ENCODE results near the gene XPNPEP2.
A peak's percentile ranks its signal among the peaks of the same experiment; 100 is the strongest.

XPNPEP2 gene

DNA sequence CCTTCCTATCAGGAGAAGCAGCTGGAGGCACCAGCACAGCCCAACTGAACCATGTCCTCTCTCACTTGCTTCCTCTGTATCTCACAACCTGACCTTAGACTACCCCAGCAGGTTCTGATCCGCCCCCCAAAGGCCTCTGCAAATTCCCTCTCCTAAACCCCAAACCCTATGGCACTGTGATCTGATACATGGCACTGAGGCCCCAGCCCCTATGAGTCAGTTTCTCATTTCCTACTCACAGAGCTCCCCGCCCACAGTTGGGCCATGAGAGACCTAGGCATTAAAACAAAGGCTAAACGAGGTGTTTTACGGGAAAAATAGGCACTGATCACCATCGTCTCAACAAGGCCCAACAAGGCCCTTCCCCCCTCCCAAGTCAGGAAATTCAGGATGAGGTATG is 60.1 kb downstream of the XPNPEP2 start:
- DNase-seq (ENCODE audit: low read depth) = no peak
- no peak overlapping the region for H3K4me3 ChIP-seq (ENCODE audit: control insufficient read depth, low read depth, low read length)
- no peak for TF ChIP-seq CTCF (conservative IDR thresholded peaks at IDR 0.05; ENCODE audit: control insufficient read depth, insufficient read depth, low read depth, low read length)

DNA sequence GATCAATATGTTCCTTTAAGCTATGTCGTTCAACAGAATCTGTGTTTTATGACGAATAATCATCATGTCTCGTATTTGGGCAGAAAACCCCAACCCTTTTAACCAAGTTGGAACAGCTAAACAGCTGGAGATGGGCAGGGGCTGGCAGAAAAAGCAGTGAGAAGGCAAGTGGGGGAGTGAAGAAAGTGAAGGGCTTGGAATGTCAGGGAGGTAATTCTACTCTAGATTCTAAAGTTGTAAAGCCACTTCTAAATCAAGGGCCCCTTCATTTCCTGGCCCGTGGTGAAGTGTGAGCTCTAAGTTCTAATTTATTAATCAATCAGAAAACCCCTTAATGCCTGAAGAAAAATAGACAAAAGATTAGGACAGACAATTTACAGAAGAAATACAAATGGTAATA is 61.4 kb downstream of the XPNPEP2 start:
- no peak overlapping the region for H3K4me3 ChIP-seq (ENCODE audit: control insufficient read depth, low read depth, low read length)
- TF ChIP-seq CTCF (conservative IDR thresholded peaks at IDR 0.05; ENCODE audit: control insufficient read depth, insufficient read depth, low read depth, low read length) = no peak
- no peak for DNase-seq (ENCODE audit: low read depth)

DNA sequence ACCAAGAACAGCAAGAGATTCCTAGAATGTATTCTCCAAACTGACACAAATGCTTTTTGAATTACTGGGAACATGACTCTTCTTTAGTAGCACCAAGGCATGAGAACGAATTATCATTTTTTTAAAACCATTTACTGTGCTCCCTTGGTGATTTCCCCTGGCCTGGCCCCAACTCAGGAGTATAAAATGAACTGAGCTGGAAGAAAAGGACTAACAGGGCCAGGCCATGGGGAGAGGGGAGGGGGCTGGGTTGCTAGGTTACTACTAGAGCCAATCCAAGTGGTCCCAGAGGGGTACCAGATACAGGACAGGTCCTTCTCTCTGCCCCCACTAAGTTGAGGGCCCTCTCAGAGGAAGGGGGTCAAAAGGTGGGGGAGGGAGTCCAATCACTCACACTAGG is 64.1 kb downstream of the XPNPEP2 start:
- no peak for TF ChIP-seq CTCF (conservative IDR thresholded peaks at IDR 0.05; ENCODE audit: control insufficient read depth, insufficient read depth, low read depth, low read length)
- H3K4me3 ChIP-seq (ENCODE audit: control insufficient read depth, low read depth, low read length) = no peak overlapping the region
- DNase-seq (ENCODE audit: low read depth) = no peak

DNA sequence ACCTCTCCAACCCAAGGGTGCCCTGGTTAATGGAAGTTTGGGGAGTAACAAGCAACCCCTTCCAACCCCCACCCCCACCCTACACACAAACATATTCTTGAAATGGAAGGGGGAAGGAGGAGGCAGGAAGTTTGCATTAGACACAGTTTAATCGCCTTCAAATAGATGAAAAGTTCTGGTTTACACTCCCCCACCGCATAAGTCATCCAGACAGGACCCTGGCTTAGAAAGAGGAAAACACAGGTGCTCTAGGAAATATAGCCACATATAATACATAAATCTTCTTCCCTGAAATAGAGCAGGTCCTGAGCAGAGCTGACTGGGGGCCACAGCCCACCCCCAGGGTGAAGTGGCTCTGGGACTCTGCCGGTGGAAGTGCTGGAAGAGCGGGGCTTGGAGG is 66.0 kb downstream of the XPNPEP2 start:
- no peak for DNase-seq (ENCODE audit: low read depth)
- no peak overlapping the region for H3K4me3 ChIP-seq (ENCODE audit: control insufficient read depth, low read depth, low read length)
- no peak for TF ChIP-seq CTCF (conservative IDR thresholded peaks at IDR 0.05; ENCODE audit: control insufficient read depth, insufficient read depth, low read depth, low read length)

DNA sequence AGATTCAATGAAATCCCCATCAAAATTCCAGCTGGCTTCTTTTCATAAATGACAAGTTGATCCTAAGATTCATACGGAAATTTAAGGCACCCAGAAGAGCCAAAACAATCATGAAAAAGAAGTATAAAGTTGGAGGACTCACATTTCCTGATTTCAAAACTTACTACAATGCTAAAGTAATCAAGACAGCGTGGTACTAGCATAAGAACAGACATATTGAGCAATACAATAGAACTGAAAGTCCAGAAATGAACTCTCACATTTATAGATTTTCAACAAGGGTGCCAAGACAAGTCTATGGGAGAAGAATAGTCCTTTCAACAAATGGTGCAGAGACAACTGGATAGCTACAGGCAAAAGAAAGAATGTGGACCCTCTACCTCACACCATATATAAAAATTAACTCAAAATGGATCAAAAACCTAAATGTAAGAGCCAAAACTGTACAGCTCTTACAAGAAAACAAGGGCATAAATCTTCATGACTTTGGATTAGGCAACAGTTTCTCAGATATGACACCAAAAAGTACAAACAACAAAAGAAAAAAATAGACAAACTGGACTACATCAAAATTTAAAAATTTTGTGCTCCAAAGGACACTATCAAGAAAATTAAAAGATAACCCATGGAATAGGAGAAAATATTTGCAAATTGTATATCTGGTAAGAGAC is 69.5 kb downstream of the XPNPEP2 start:
- TF ChIP-seq CTCF (conservative IDR thresholded peaks at IDR 0.05; ENCODE audit: control insufficient read depth, insufficient read depth, low read depth, low read length) = no peak
- DNase-seq (ENCODE audit: low read depth) = peak; percentile 72
- no peak overlapping the region for H3K4me3 ChIP-seq (ENCODE audit: control insufficient read depth, low read depth, low read length)

DNA sequence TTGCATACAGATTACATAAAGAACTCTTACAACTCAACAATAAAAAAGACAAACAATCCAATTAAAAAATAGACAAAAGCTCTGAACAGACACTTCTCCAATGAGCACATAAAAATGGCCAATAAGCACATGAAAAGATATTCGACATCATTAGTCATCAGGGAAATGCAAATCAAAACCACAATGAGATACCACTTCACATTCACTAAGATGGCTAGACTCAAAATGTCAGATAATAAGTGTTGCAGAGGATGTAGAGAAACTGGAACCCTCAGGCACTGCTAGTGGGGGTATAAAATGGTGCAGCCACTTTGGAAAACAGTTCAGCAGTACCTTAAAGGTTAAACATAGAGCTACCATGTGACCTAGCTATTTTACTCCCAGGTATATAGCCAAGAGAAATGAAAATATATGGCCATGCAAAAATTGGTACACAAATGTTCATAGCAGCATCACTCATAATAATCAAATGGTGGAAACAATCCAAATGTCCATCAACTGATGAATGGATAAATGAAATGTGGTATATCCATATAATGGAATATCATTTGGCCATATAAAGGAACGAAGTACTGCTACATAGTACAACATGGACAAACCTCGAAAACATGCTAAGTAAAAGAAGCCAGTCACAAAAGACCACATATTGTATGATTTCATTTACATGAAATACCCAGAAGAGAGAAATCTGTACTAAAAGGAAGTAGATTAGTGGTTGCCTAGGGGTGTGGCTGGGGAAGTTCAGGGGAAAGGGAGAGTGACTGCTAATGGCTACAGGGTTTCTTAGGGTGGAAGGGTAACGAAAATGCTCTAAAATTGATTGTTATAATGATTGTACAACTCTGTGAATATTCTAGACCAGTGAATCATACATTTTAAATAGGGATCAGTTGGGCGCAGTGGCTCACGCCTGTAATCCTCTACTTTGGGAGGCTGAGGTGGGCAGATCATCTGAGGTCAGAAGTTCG is 70.3 kb downstream of the XPNPEP2 start:
- H3K4me3 ChIP-seq (ENCODE audit: control insufficient read depth, low read depth, low read length) = no peak overlapping the region
- TF ChIP-seq CTCF (conservative IDR thresholded peaks at IDR 0.05; ENCODE audit: control insufficient read depth, insufficient read depth, low read depth, low read length) = no peak
- peak; percentile 50 for DNase-seq (ENCODE audit: low read depth)

All from fibroblast of mammary gland (primary cell).